ENCODE results near the gene LRSAM1.

GRCh38 chr9:127528422-127529251 lies 77.3 kb downstream of the LRSAM1 start:
- TF ChIP-seq CTCF (optimal IDR thresholded peaks at IDR 0.05 in 1 of 3, IDR thresholded peaks at IDR 0.05 in 1 of 3, conservative IDR thresholded peaks at IDR 0.05 in 1 of 3; ENCODE audit: extremely low read depth in 1 of 3, insufficient read depth in 2 of 3, low read length in 3 of 3) (no peak), EZH2 (IDR thresholded peaks at IDR 0.05; ENCODE audit: low read length) (no peak)
